ENCODE data around the gene SZRD1. TPM values are rescaled to one million over a fixed set of nuclear protein-coding genes. Genes with fewer than 3 reads are reported as not detected.

The SZRD1 gene
- total and polyA plus RNA-seq, 2 donors (not counting 1 experiment from before 2014, with no cell fraction given): 30.1 to 95.1 TPM

- H2AFZ ChIP-seq (ENCODE audit: low read length): no peak overlapping the region
- H3K4me2 ChIP-seq (ENCODE audit: extremely low read depth, insufficient read depth, low read length): no peak overlapping the region
- H3K27ac ChIP-seq (ENCODE audit: insufficient read depth, low read length): no peak overlapping the region
- no peaks in the 10 kb centered on the region for H3K9me3 ChIP-seq (ENCODE audit: control insufficient read depth, insufficient read depth, low read depth, low read length)
- no peak overlapping the region for H3K9ac ChIP-seq (ENCODE audit: insufficient read depth, low read length)
- peaks cover 39% of the 10 kb centered on the region for H3K79me2 ChIP-seq (ENCODE audit: control insufficient read depth, insufficient read depth, low read length)
- no peak for DNase-seq (ENCODE audit: low read depth in 2 of 2)
- no peaks in the 10 kb centered on the region for H4K20me1 ChIP-seq (ENCODE audit: control insufficient read depth, extremely low read depth, insufficient read depth, low read length)
- no peaks in the 10 kb centered on the region for H3K27me3 ChIP-seq (ENCODE audit: control insufficient read depth, insufficient read depth, low read length)
- TF ChIP-seq, protein P1, sequence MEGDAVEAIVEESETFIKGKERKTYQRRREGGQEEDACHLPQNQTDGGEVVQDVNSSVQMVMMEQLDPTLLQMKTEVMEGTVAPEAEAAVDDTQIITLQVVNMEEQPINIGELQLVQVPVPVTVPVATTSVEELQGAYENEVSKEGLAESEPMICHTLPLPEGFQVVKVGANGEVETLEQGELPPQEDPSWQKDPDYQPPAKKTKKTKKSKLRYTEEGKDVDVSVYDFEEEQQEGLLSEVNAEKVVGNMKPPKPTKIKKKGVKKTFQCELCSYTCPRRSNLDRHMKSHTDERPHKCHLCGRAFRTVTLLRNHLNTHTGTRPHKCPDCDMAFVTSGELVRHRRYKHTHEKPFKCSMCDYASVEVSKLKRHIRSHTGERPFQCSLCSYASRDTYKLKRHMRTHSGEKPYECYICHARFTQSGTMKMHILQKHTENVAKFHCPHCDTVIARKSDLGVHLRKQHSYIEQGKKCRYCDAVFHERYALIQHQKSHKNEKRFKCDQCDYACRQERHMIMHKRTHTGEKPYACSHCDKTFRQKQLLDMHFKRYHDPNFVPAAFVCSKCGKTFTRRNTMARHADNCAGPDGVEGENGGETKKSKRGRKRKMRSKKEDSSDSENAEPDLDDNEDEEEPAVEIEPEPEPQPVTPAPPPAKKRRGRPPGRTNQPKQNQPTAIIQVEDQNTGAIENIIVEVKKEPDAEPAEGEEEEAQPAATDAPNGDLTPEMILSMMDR (conservative IDR thresholded peaks at IDR 0.05 in 1 of 2, IDR thresholded peaks at IDR 0.05 in 1 of 2; ENCODE audit: low read depth in 1 of 2, low read length in 2 of 2): no peak
- no peak for TF ChIP-seq EZH2 (IDR thresholded peaks at IDR 0.05; ENCODE audit: low read length, missing control alignments)
- peaks cover 8% of the 10 kb centered on the region for H3K4me1 ChIP-seq (ENCODE audit: control insufficient read depth, extremely low read depth, insufficient read depth, low read length)
- peaks cover 26% of the 10 kb centered on the region for H3K36me3 ChIP-seq (ENCODE audit: control insufficient read depth, insufficient read depth, low read length)
- H3K4me3 ChIP-seq (replicated peaks in 1 of 4; ENCODE audit: control extremely low read depth in 1 of 4, insufficient read depth in 1 of 4, low read depth in 3 of 4, low read length in 4 of 4): no peak overlapping the region
Measured at GRCh38 chr1:16445052-16445451, 78.0 kb downstream of the SZRD1 start.

GRCh38 chr1:16446116-16446515, 79.1 kb downstream of the SZRD1 start:
- no peaks in the 10 kb centered on the region for H3K9me3 ChIP-seq (ENCODE audit: control insufficient read depth, insufficient read depth, low read depth, low read length)
- no peak overlapping the region for H3K4me3 ChIP-seq (replicated peaks in 1 of 4; ENCODE audit: control extremely low read depth in 1 of 4, insufficient read depth in 1 of 4, low read depth in 3 of 4, low read length in 4 of 4)
- no peaks in the 10 kb centered on the region for H4K20me1 ChIP-seq (ENCODE audit: control insufficient read depth, extremely low read depth, insufficient read depth, low read length)
- no peak overlapping the region for H3K9ac ChIP-seq (ENCODE audit: insufficient read depth, low read length)
- DNase-seq (ENCODE audit: low read depth in 2 of 2): no peak
- no peak overlapping the region for H2AFZ ChIP-seq (ENCODE audit: low read length)
- peaks cover 28% of the 10 kb centered on the region for H3K36me3 ChIP-seq (ENCODE audit: control insufficient read depth, insufficient read depth, low read length)
- H3K27me3 ChIP-seq (ENCODE audit: control insufficient read depth, insufficient read depth, low read length): no peaks in the 10 kb centered on the region
- H3K79me2 ChIP-seq (ENCODE audit: control insufficient read depth, insufficient read depth, low read length): peaks cover 34% of the 10 kb centered on the region
- TF ChIP-seq EZH2 (IDR thresholded peaks at IDR 0.05; ENCODE audit: low read length, missing control alignments): no peak
- TF ChIP-seq, protein P1 (conservative IDR thresholded peaks at IDR 0.05 in 1 of 2, IDR thresholded peaks at IDR 0.05 in 1 of 2; ENCODE audit: low read depth in 1 of 2, low read length in 2 of 2): no peak
- H3K4me1 ChIP-seq (ENCODE audit: control insufficient read depth, extremely low read depth, insufficient read depth, low read length): peaks cover 8% of the 10 kb centered on the region
- H3K27ac ChIP-seq (ENCODE audit: insufficient read depth, low read length): no peak overlapping the region
- no peak overlapping the region for H3K4me2 ChIP-seq (ENCODE audit: extremely low read depth, insufficient read depth, low read length)

GRCh38 chr1:16447641-16448040, 80.6 kb downstream of the SZRD1 start:
- peaks cover 21% of the 10 kb centered on the region for H3K79me2 ChIP-seq (ENCODE audit: control insufficient read depth, insufficient read depth, low read length)
- TF ChIP-seq, protein P1 (conservative IDR thresholded peaks at IDR 0.05 in 1 of 2, IDR thresholded peaks at IDR 0.05 in 1 of 2; ENCODE audit: low read depth in 1 of 2, low read length in 2 of 2): no peak
- TF ChIP-seq EZH2 (IDR thresholded peaks at IDR 0.05; ENCODE audit: low read length, missing control alignments): no peak
- no peak overlapping the region for H3K9ac ChIP-seq (ENCODE audit: insufficient read depth, low read length)
- H3K9me3 ChIP-seq (ENCODE audit: control insufficient read depth, insufficient read depth, low read depth, low read length): no peaks in the 10 kb centered on the region
- no peak overlapping the region for H2AFZ ChIP-seq (ENCODE audit: low read length)
- H3K4me2 ChIP-seq (ENCODE audit: extremely low read depth, insufficient read depth, low read length): no peak overlapping the region
- peaks cover 32% of the 10 kb centered on the region for H3K36me3 ChIP-seq (ENCODE audit: control insufficient read depth, insufficient read depth, low read length)
- H3K27ac ChIP-seq (ENCODE audit: insufficient read depth, low read length): no peak overlapping the region
- no peak for DNase-seq (ENCODE audit: low read depth in 2 of 2)
- peaks cover 5% of the 10 kb centered on the region for H3K4me1 ChIP-seq (ENCODE audit: control insufficient read depth, extremely low read depth, insufficient read depth, low read length)
- H3K27me3 ChIP-seq (ENCODE audit: control insufficient read depth, insufficient read depth, low read length): no peaks in the 10 kb centered on the region
- no peak overlapping the region for H3K4me3 ChIP-seq (replicated peaks in 1 of 4; ENCODE audit: control extremely low read depth in 1 of 4, insufficient read depth in 1 of 4, low read depth in 3 of 4, low read length in 4 of 4)
- no peaks in the 10 kb centered on the region for H4K20me1 ChIP-seq (ENCODE audit: control insufficient read depth, extremely low read depth, insufficient read depth, low read length)

Other genes starting within 250 kb of the SZRD1 start
- gene EPHA2, start 211.2 kb upstream of the SZRD1 start, total RNA-seq: 21.1 and 24.6 TPM in 2 replicates
- gene EPHA2, start 211.2 kb upstream of the SZRD1 start, polyA plus RNA-seq: 9.8 and 22.6 TPM in 2 replicates
- 3.3 and 3.6 TPM in 2 replicates for gene ARHGEF19, start 154.6 kb upstream of the SZRD1 start, total RNA-seq
- gene ARHGEF19, start 154.6 kb upstream of the SZRD1 start, polyA plus RNA-seq: 2.5 and 3.3 TPM in 2 replicates
- gene CPLANE2, start 130.1 kb upstream of the SZRD1 start, total RNA-seq: 12.1 and 19.2 TPM in 2 replicates
- gene CPLANE2, start 130.1 kb upstream of the SZRD1 start, polyA plus RNA-seq: 2.4 and 4.0 TPM in 2 replicates
- 10.4 and 10.5 TPM in 2 replicates for gene FBXO42, start 14.8 kb upstream of the SZRD1 start, total RNA-seq
- gene FBXO42, start 14.8 kb upstream of the SZRD1 start, polyA plus RNA-seq: 13.5 and 14.4 TPM in 2 replicates
- not detected in 2 replicates for gene SPATA21, start 70.2 kb downstream of the SZRD1 start, total RNA-seq
- not detected in 2 replicates for gene SPATA21, start 70.2 kb downstream of the SZRD1 start, polyA plus RNA-seq
- 74.0 and 83.9 TPM in 2 replicates for gene NECAP2, start 73.5 kb downstream of the SZRD1 start, total RNA-seq
- 91.6 and 97.0 TPM in 2 replicates for gene NECAP2, start 73.5 kb downstream of the SZRD1 start, polyA plus RNA-seq
- under 0.01 and 3,997 TPM in 2 replicates for gene RNU1-1, start 147.0 kb downstream of the SZRD1 start, total RNA-seq
- gene RNU1-1, start 147.0 kb downstream of the SZRD1 start, polyA plus RNA-seq: not detected in 2 replicates
- 50.3 and 92.3 TPM in 2 replicates for gene NBPF1, start 246.3 kb downstream of the SZRD1 start, total RNA-seq
- gene NBPF1, start 246.3 kb downstream of the SZRD1 start, polyA plus RNA-seq: 25.3 and 27.2 TPM in 2 replicates

Data from fibroblast of lung (primary cell).